Astrocyte (in vitro differentiated cells and primary cell): ENCODE results near the gene ESRRG.

ENCODE experiments used
- EZH2 ChIP-seq: IDR thresholded peaks from 2 replicates; pipeline ENCODE4 v1.6.1; 2012; ENCODE audit warnings: mild to moderate bottlenecking, low read length, inconsistent platforms; ENCODE audit not compliant: insufficient read depth
- TF ChIP-seq, protein P1 (sequence below): IDR thresholded peaks from 2 replicates; pipeline ENCODE4 v1.5.1; 2011; ENCODE audit warnings: low read depth, mild to moderate bottlenecking, inconsistent platforms, low read length, moderate library complexity; ENCODE audit not compliant: insufficient read depth

GRCh38 chr1:216682752-216683151 is 40.5 kb downstream of the ESRRG start:
- TF ChIP-seq, protein P1, sequence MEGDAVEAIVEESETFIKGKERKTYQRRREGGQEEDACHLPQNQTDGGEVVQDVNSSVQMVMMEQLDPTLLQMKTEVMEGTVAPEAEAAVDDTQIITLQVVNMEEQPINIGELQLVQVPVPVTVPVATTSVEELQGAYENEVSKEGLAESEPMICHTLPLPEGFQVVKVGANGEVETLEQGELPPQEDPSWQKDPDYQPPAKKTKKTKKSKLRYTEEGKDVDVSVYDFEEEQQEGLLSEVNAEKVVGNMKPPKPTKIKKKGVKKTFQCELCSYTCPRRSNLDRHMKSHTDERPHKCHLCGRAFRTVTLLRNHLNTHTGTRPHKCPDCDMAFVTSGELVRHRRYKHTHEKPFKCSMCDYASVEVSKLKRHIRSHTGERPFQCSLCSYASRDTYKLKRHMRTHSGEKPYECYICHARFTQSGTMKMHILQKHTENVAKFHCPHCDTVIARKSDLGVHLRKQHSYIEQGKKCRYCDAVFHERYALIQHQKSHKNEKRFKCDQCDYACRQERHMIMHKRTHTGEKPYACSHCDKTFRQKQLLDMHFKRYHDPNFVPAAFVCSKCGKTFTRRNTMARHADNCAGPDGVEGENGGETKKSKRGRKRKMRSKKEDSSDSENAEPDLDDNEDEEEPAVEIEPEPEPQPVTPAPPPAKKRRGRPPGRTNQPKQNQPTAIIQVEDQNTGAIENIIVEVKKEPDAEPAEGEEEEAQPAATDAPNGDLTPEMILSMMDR = no peak
- no peak for TF ChIP-seq EZH2
